ENCODE data around the gene SMIM44.
A peak's percentile ranks its signal among the peaks of the same experiment; 100 is the strongest.
"Not testable (repeated sequence)": the region's sequence is repeated elsewhere in the genome, so short reads cannot be mapped to it uniquely, and the experiment has no call there.

Gene SMIM44

GRCh38 chr19:3457528-3458228, 25.6 kb downstream of the SMIM44 start:
- no peak for FAIRE-seq
- TF ChIP-seq POLR2A (IDR thresholded peaks at IDR 0.05; ENCODE audit: low read depth, low read length), result no peak
- no peak for DNase-seq (ENCODE audit: insufficient read length, low spot score)

GRCh38 chr19:3456925-3457527, 26.2 kb downstream of the SMIM44 start:
- no peak for FAIRE-seq
- TF ChIP-seq POLR2A (IDR thresholded peaks at IDR 0.05; ENCODE audit: low read depth, low read length), result no peak
- no peak for DNase-seq (ENCODE audit: insufficient read length, low spot score)

GRCh38 chr19:3455960-3456601, 27.2 kb downstream of the SMIM44 start:
- no peak for FAIRE-seq
- no peak for DNase-seq (ENCODE audit: insufficient read length, low spot score)
- TF ChIP-seq POLR2A (IDR thresholded peaks at IDR 0.05; ENCODE audit: low read depth, low read length), result no peak

GRCh38 chr19:3455393-3455955, 27.8 kb downstream of the SMIM44 start:
- DNase-seq (ENCODE audit: insufficient read length, low spot score), result no peak
- TF ChIP-seq POLR2A (IDR thresholded peaks at IDR 0.05; ENCODE audit: low read depth, low read length), result no peak
- no peak for FAIRE-seq

- TF ChIP-seq POLR2A (IDR thresholded peaks at IDR 0.05; ENCODE audit: low read depth, low read length), result no peak
These were observed 28.4 kb downstream of the SMIM44 start for GRCh38 chr19:3454656-3455392.

GRCh38 chr19:3453840-3454239, 29.4 kb downstream of the SMIM44 start:
- TF ChIP-seq POLR2A (IDR thresholded peaks at IDR 0.05; ENCODE audit: low read depth, low read length), result no peak
- no peak for FAIRE-seq
- DNase-seq (ENCODE audit: insufficient read length, low spot score), result no peak

More at GRCh38 chr19:3454656-3455392, 28.4 kb downstream of the SMIM44 start:
- no peak for FAIRE-seq
- DNase-seq (ENCODE audit: insufficient read length, low spot score), result no peak

GRCh38 chr19:3452942-3453214, 30.4 kb downstream of the SMIM44 start:
- not testable (repeated sequence) for FAIRE-seq; DNase-seq (ENCODE audit: insufficient read length, low spot score)

- no peak for FAIRE-seq
- no peak for TF ChIP-seq POLR2A (IDR thresholded peaks at IDR 0.05; ENCODE audit: low read depth, low read length)
- DNase-seq (ENCODE audit: insufficient read length, low spot score), result no peak
These were observed 30.9 kb downstream of the SMIM44 start for GRCh38 chr19:3452171-3452941.

- TF ChIP-seq POLR2A (IDR thresholded peaks at IDR 0.05; ENCODE audit: low read depth, low read length), result no peak
- DNase-seq (ENCODE audit: insufficient read length, low spot score) (no peak), FAIRE-seq (no peak)
These were observed 31.8 kb downstream of the SMIM44 start for GRCh38 chr19:3451451-3451866.

- FAIRE-seq (peak; percentile 91), DNase-seq (ENCODE audit: insufficient read length, low spot score) (peak; percentile 84)
- TF ChIP-seq POLR2A (IDR thresholded peaks at IDR 0.05; ENCODE audit: low read depth, low read length), result no peak
These were observed 32.3 kb downstream of the SMIM44 start for GRCh38 chr19:3450796-3451411.

- no peak for TF ChIP-seq POLR2A (IDR thresholded peaks at IDR 0.05; ENCODE audit: low read depth, low read length)
- DNase-seq (ENCODE audit: insufficient read length, low spot score) (no peak), FAIRE-seq (no peak)
These were observed 34.5 kb downstream of the SMIM44 start for GRCh38 chr19:3448616-3449334.

GRCh38 chr19:3446657-3447056, 36.6 kb downstream of the SMIM44 start:
- not testable (repeated sequence) for FAIRE-seq; DNase-seq (ENCODE audit: insufficient read length, low spot score)

All from H54 (cell line).